ENCODE measurements around the gene AGER.
"Not testable (repeated sequence)": the region's sequence is repeated elsewhere in the genome, so short reads cannot be mapped to it uniquely, and the experiment has no call there.

Gene AGER

DNA sequence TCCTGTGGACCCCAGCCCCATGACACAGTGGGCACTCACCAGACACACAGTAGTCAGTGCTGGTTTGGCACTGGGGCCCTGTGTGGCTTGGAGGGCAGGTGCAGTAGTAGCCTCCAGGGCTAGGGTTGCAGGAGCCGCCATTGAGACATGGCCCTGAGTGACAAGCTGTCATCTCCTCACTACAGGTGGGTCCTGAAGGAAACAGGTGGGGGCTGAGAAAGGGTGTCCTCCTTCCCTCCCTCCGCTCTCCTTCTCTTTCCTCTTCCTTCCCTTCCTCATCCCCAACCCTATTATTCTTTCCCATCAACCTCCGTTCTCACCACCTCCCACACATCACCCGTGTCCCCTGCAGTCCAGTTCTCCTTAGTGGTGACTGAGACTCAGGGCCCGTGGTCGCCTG lies 29.6 kb upstream of the AGER start:
- Histone ChIP-seq H3K4me3 (ENCODE audit: low read length) (no peak overlapping the region), H3K9me3 (ENCODE audit: control insufficient read depth, low read length) (no peaks in the 10 kb centered on the region), H3K27me3 (ENCODE audit: control insufficient read depth, insufficient read depth, low read length) (no peaks in the 10 kb centered on the region), H3K36me3 (ENCODE audit: control insufficient read depth, insufficient read depth, low read length) (no peaks in the 10 kb centered on the region), H3K4me1 (ENCODE audit: control insufficient read depth, insufficient read depth, low read length) (no peaks in the 10 kb centered on the region), H3K9ac (ENCODE audit: low read length) (no peak overlapping the region)

DNA sequence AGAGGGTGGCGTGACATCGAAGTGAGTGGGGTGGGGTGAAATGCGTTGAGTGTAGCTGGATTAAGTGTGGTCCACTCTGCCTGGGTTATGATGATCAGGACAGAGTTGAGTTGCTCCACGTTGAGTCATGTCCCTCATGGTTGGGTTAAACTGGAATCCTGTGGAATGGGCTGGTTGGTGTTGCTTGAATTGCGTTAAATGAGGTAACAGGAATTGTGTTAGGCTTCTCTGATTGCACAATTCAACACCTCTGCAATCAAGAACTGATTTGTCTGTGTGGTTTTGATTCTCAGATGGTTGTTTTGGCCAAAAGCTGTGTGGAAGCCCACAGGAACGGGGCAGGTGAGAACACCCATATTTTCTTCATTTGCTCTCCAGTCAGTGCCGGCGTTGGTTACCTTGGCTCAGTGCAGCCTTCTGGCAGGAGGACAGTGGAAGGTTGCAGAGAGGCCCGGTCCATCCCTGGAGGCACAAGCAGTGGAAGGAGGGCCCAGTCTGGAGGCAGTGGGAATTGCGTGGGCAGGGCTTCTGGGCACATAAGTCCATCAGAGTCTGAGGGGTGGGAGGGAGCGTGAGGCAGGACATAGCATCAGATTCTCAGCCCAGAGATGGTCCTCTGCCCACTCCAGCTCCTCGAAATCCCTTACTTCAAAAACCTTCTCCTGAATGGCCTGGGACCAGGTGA lies 28.2 kb upstream of the AGER start:
- Histone ChIP-seq H3K9me3 (ENCODE audit: control insufficient read depth, low read length) (no peaks in the 10 kb centered on the region), H3K9ac (ENCODE audit: low read length) (no peak overlapping the region)

DNA sequence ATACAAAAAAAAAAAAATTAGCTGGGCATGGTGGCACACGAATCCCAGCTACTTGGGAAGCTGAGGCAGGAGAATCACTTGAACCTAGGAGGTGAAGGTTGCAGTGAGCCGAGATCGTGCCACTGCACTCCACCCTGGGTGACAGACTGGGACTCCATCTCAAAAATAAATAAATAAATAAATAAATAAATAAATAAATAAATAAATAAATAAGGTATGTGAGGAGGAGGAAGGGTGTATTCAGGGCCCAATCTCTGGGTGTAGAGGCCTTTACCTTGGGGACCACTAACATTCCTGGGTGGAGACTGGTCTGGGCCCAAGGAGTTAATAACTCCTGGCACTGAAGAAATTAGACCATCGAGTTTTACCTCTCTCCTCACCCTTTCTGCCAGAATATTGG lies 27.4 kb upstream of the AGER start:
- not testable (repeated sequence) for H3K27me3 ChIP-seq (ENCODE audit: control insufficient read depth, insufficient read depth, low read length); H3K9me3 ChIP-seq (ENCODE audit: control insufficient read depth, low read length); H3K36me3 ChIP-seq (ENCODE audit: control insufficient read depth, insufficient read depth, low read length); H3K4me1 ChIP-seq (ENCODE audit: control insufficient read depth, insufficient read depth, low read length); H3K4me3 ChIP-seq (ENCODE audit: low read length); H3K9ac ChIP-seq (ENCODE audit: low read length)

More for the DNA sequence above, 28.2 kb upstream of the AGER start:
- no peaks in the 10 kb centered on the region for H3K4me1 ChIP-seq (ENCODE audit: control insufficient read depth, insufficient read depth, low read length)
- no peak overlapping the region for H3K4me3 ChIP-seq (ENCODE audit: low read length)
- H3K36me3 ChIP-seq (ENCODE audit: control insufficient read depth, insufficient read depth, low read length), result no peaks in the 10 kb centered on the region
- H3K27me3 ChIP-seq (ENCODE audit: control insufficient read depth, insufficient read depth, low read length), result no peaks in the 10 kb centered on the region

DNA sequence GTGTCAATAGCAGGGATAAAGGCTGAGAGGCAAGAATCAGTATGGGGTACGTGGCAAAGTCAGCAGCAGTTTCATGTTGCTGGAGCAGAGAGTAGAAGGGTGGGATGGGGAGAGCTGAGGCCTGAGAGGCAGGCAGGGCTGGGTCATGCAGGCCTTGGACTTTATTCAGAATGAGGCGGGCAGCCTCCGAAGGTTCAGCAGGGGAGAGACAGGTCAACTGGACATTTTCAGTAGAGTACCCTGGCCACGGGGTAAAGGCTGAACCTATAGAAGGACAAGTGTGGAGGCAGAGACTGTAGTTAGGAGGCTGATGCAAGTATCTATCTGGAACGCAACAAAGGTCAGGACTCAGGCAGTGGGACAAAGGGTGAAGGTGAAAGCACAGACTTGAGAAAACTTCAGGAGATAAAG lies 26.1 kb upstream of the AGER start:
- Histone ChIP-seq H3K4me1 (ENCODE audit: control insufficient read depth, insufficient read depth, low read length) (no peaks in the 10 kb centered on the region), H3K9me3 (ENCODE audit: control insufficient read depth, low read length) (no peaks in the 10 kb centered on the region), H3K36me3 (ENCODE audit: control insufficient read depth, insufficient read depth, low read length) (no peaks in the 10 kb centered on the region), H3K9ac (ENCODE audit: low read length) (no peak overlapping the region), H3K4me3 (ENCODE audit: low read length) (no peak overlapping the region), H3K27me3 (ENCODE audit: control insufficient read depth, insufficient read depth, low read length) (no peaks in the 10 kb centered on the region)

DNA sequence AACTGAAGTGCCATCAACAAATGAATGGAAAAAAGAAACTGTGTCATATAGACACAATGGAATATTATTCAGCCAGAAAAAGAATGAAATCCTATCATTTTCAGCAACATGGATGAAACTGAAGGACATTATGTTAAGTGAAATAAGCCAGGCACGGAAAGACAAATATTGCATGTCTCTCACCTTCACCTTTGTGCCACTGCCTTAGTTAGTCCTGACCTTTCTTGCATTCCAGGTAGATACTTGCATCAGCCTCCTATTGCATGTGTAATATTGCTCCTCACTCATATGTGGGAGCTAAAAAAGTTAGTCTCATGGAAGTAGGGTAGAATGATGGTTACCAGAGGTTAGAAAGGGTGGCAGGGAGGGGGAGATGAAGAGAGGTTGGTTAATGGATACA lies 24.9 kb upstream of the AGER start:
- no peak overlapping the region for H3K4me3 ChIP-seq (ENCODE audit: low read length)
- H3K9me3 ChIP-seq (ENCODE audit: control insufficient read depth, low read length), result no peaks in the 10 kb centered on the region
- H3K27me3 ChIP-seq (ENCODE audit: control insufficient read depth, insufficient read depth, low read length), result no peaks in the 10 kb centered on the region
- H3K9ac ChIP-seq (ENCODE audit: low read length), result no peak overlapping the region
- no peaks in the 10 kb centered on the region for H3K4me1 ChIP-seq (ENCODE audit: control insufficient read depth, insufficient read depth, low read length)
- no peaks in the 10 kb centered on the region for H3K36me3 ChIP-seq (ENCODE audit: control insufficient read depth, insufficient read depth, low read length)

DNA sequence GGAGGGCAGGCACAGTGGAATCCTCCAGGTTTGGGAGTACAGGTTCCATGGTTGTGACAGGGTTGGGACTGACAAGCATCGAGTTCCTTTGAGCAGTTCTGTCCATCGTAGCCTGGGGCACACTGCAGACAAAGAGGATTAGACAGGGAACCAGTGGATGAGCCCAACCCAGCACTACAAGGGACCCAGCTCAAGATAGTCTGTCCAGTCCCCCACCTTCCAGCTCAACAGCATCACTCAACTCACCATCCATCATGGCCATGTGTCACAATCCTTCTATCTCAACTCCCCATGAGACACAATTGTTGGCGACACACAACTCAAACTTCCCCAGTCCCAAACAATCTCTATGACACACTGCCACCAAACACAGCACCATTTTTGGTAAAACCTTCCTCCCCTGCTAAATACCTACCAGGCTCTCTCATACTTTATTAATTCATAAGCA lies 20.2 kb upstream of the AGER start:
- H3K9ac ChIP-seq (ENCODE audit: low read length), result no peak overlapping the region
- peaks cover 3% of the 10 kb centered on the region for H3K27me3 ChIP-seq (ENCODE audit: control insufficient read depth, insufficient read depth, low read length)
- H3K9me3 ChIP-seq (ENCODE audit: control insufficient read depth, low read length), result no peaks in the 10 kb centered on the region
- H3K4me1 ChIP-seq (ENCODE audit: control insufficient read depth, insufficient read depth, low read length), result no peaks in the 10 kb centered on the region
- no peaks in the 10 kb centered on the region for H3K36me3 ChIP-seq (ENCODE audit: control insufficient read depth, insufficient read depth, low read length)
- no peak overlapping the region for H3K4me3 ChIP-seq (ENCODE audit: low read length)

DNA sequence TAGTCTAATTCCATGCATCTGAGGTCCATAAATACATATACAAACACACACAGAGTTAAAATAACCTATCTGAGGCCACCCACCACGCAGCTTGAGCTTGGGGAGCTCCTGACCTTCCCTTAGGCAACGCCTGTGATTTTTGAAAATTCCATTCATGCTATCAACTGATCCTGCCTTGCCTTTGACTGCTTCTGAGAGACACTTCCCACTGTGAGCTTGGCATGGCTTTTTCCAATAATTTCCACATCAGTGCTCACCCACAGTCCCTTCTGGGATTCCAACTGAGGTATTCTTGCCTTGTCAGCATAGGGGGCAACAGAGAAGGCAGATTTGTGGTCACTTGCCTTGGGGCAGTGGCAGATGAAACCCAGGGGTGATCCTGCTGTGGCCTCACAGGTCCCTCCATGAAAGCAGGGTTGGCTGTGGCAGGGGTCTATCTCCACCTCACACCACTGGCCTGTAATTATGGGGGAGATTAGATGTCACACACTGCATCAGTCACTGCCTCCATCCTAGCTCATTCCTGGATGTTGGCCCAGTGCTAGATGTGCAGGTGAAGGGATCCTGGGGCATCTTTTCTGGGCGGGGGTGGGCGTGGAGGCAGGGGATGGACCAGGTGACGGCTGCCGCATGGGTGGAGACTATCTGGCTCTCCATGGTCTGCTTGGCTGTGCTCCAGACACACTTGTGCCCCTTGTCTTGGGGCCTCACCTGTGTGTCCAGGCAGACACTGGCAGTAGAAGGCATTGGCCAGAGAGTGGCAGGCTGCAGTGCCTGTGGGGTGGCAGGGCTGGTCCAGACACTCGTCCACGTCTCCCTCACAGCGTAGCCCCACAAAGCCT lies 19.6 kb upstream of the AGER start:
- H3K9ac ChIP-seq (ENCODE audit: low read length), result no peak overlapping the region
- H3K9me3 ChIP-seq (ENCODE audit: control insufficient read depth, low read length), result no peaks in the 10 kb centered on the region
- H3K4me3 ChIP-seq (ENCODE audit: low read length), result no peak overlapping the region
- H3K4me1 ChIP-seq (ENCODE audit: control insufficient read depth, insufficient read depth, low read length), result no peaks in the 10 kb centered on the region
- H3K27me3 ChIP-seq (ENCODE audit: control insufficient read depth, insufficient read depth, low read length), result peaks cover 3% of the 10 kb centered on the region
- H3K36me3 ChIP-seq (ENCODE audit: control insufficient read depth, insufficient read depth, low read length), result no peaks in the 10 kb centered on the region

DNA sequence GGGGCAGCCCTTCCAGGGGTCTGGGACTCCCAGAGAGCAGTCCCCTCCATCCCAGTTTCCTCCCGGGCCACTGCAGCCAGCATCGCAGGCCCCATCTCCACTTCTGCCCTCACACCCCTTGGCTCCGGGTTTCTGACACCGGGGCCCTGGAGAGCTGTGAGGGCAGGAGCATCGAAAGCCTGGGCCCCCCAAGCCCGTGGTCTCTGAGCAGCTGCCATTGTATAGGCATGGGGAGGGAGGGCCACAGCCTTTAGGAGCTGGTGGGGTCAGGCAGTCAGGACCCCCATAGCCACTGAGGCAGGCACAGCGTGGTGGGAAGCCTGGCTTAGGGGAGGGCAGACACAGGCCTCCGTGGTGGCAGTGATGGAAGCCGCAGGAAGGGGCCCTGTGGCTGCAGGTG lies 18.1 kb upstream of the AGER start:
- no peak overlapping the region for H3K9ac ChIP-seq (ENCODE audit: low read length)
- H3K9me3 ChIP-seq (ENCODE audit: control insufficient read depth, low read length), result no peaks in the 10 kb centered on the region
- no peak overlapping the region for H3K4me3 ChIP-seq (ENCODE audit: low read length)
- no peaks in the 10 kb centered on the region for H3K36me3 ChIP-seq (ENCODE audit: control insufficient read depth, insufficient read depth, low read length)
- peaks cover 3% of the 10 kb centered on the region for H3K27me3 ChIP-seq (ENCODE audit: control insufficient read depth, insufficient read depth, low read length)
- peaks cover 3% of the 10 kb centered on the region for H3K4me1 ChIP-seq (ENCODE audit: control insufficient read depth, insufficient read depth, low read length)

DNA sequence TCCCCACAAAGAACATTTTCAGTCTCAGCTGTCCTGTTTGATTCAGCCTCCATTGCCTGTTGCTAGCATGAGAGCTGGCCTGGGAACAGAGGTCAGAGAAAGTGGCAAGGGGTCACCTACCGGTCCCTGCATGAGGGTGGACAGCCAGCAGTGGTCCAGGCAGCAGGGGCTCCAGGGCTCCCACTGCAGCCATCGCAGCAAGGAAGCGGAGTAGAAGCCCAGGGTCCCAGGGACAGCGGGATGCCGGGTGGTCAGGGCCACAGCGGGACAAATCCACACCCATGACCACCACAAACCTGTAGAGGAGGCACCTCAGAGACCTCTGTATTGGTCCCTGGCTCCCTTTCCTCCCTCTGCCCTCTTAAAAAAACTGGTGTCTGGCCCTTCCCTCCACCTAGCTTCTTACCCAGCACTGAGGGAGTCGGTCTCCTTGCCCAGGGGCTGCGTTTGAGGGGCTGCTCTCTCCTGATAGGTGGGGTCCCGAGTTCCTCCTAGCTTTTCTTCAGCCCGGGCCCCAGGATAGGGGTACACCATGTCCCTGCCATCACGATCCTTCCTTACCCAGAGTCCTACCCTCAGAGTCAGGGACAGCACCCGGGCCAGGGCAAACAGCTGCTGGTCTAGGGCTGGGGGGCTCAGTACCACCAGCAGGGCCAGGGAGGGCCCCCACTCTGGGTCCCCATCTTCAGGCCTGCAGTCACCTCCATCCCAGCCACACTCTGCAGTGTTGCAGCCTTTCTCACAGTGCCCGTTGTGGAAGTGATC lies 16.8 kb upstream of the AGER start:
- no peak overlapping the region for H3K9ac ChIP-seq (ENCODE audit: low read length)
- H3K36me3 ChIP-seq (ENCODE audit: control insufficient read depth, insufficient read depth, low read length), result no peaks in the 10 kb centered on the region
- no peak overlapping the region for H3K4me3 ChIP-seq (ENCODE audit: low read length)
- peaks cover 3% of the 10 kb centered on the region for H3K27me3 ChIP-seq (ENCODE audit: control insufficient read depth, insufficient read depth, low read length)
- no peaks in the 10 kb centered on the region for H3K9me3 ChIP-seq (ENCODE audit: control insufficient read depth, low read length)
- peaks cover 8% of the 10 kb centered on the region for H3K4me1 ChIP-seq (ENCODE audit: control insufficient read depth, insufficient read depth, low read length)

DNA sequence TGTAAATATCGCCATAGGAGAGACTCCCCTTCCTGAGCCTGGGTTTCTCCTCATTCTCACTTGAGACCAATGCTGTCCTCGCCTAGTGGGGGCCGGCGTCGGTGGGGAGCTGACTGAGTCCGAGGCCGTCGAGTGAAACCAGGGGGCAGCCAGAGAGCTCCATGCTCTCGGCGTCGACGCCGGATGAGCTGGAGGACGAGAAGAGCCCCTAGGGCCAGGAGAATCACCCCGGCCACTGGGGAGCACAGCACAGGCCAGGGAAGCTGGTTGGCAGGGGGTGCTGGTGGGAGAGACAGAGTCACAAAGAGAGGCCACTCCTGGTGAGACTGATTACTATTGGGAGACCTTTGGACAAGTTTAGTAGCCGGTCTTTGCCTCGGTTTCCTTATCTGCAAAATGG lies 14.8 kb upstream of the AGER start:
- H3K4me1 ChIP-seq (ENCODE audit: control insufficient read depth, insufficient read depth, low read length), result peaks cover 18% of the 10 kb centered on the region
- no peak overlapping the region for H3K9ac ChIP-seq (ENCODE audit: low read length)
- peaks cover 3% of the 10 kb centered on the region for H3K27me3 ChIP-seq (ENCODE audit: control insufficient read depth, insufficient read depth, low read length)
- no peaks in the 10 kb centered on the region for H3K9me3 ChIP-seq (ENCODE audit: control insufficient read depth, low read length)
- no peaks in the 10 kb centered on the region for H3K36me3 ChIP-seq (ENCODE audit: control insufficient read depth, insufficient read depth, low read length)
- no peak overlapping the region for H3K4me3 ChIP-seq (ENCODE audit: low read length)

DNA sequence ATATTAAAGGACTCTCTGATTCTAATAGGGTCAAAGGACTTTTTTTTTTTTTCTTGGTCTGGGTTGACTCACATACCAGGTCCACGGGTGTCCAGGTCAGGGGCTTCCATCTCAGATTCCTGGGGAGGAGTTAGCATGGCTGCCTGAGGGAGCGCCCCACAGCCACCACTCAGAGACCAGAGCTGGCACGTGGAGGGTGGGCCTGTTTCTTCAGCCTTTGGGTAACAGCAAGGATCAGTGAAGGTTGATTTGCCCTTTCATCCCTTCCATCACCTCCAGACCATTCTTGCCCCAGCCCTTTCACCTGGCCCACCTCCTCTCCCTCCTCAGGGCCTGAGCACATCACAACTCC lies 14.3 kb upstream of the AGER start:
- Histone ChIP-seq H3K4me1 (ENCODE audit: control insufficient read depth, insufficient read depth, low read length) (peaks cover 18% of the 10 kb centered on the region), H3K36me3 (ENCODE audit: control insufficient read depth, insufficient read depth, low read length) (no peaks in the 10 kb centered on the region), H3K4me3 (ENCODE audit: low read length) (no peak overlapping the region), H3K27me3 (ENCODE audit: control insufficient read depth, insufficient read depth, low read length) (peaks cover 3% of the 10 kb centered on the region), H3K9me3 (ENCODE audit: control insufficient read depth, low read length) (no peaks in the 10 kb centered on the region), H3K9ac (ENCODE audit: low read length) (no peak overlapping the region)
